ENCODE measurements around the gene FAM170B. TPM values are rescaled to one million over a fixed set of nuclear protein-coding genes. Genes with fewer than 3 reads are reported as not detected.

Gene FAM170B
- total and polyA plus RNA-seq, 2 of the 4 experiments (the other 2 are of a cell fraction), result not detected

GRCh38 chr10:49162063-49162462 lies 28.2 kb upstream of the FAM170B start:
- intact Hi-C loops (cut with micrococcal nuclease), result loop anchor here (5.0 to 10.0 kb wide), 2 partner anchors 353 to 505 kb away; no protein-coding TSS in a partner anchor
- Histone ChIP-seq H2AFZ (replicated peaks; ENCODE audit: low read length, poor library complexity) (no peak overlapping the region), H4K8ac (ENCODE audit: low read depth in 2 of 2, low read length in 2 of 2) (no peak overlapping the region; a peak in 1 of 4 replicates), H4K91ac (ENCODE audit: insufficient read depth, low read depth, low read length) (peak overlapping the region; percentile 7; the same call in 1 of the 2 replicates), H2BK15ac (ENCODE audit: low read depth, low read length) (peak overlapping the region; percentile 31; the same call in 1 of the 3 replicates), H2BK5ac (ENCODE audit: low read depth, low read length, poor library complexity, severe bottlenecking) (no peak overlapping the region), H3K4me1 (ENCODE audit: control insufficient read depth, insufficient read depth, low read length) (peaks cover 13% of the 10 kb centered on the region), H4K20me1 (ENCODE audit: insufficient read depth, low read length) (no peaks in the 10 kb centered on the region), H3K9me1 (ENCODE audit: insufficient read depth, low read length) (peaks cover 17% of the 10 kb centered on the region), H2BK120ac (ENCODE audit: low read depth, low read length) (peak overlapping the region; percentile 80), H3K9me3 (ENCODE audit: control insufficient read depth, insufficient read depth, low read length) (no peaks in the 10 kb centered on the region), H3K27ac (ENCODE audit: insufficient read depth, low read length) (no peak overlapping the region), H3K23ac (ENCODE audit: low read depth, low read length) (no peak overlapping the region), H2AK5ac (ENCODE audit: low read depth, low read length) (peak overlapping the region; percentile 88), H3K56ac (ENCODE audit: extremely low read depth, insufficient read depth, low read length) (no peak overlapping the region), H2AK9ac (replicated peaks; ENCODE audit: low read depth, low read length, poor library complexity) (no peak overlapping the region), H3K14ac (replicated peaks; ENCODE audit: low read depth, low read length) (0 out of 2 replicates have a peak overlapping the region, but pooled peaks have one; percentile 35), H4K5ac (ENCODE audit: low read depth, low read length) (no peak overlapping the region), H3K36me3 (ENCODE audit: control insufficient read depth, insufficient read depth, low read length) (no peaks in the 10 kb centered on the region), H2BK20ac (ENCODE audit: low read depth, low read length) (peak overlapping the region; percentile 40), H3K18ac (ENCODE audit: low read depth, low read length) (peak overlapping the region; percentile 7; the same call in 1 of the 2 replicates), H3K4me2 (ENCODE audit: low read depth, low read length) (no peak overlapping the region), H3K79me1 (ENCODE audit: low read depth in 1 of 2, low read length in 2 of 2) (no peaks in the 10 kb centered on the region), H3K9ac (ENCODE audit: low read depth, low read length) (no peak overlapping the region), H3K27me3 (ENCODE audit: control insufficient read depth, insufficient read depth, low read length) (no peaks in the 10 kb centered on the region), H3K4me3 (ENCODE audit: insufficient read depth, low read depth, low read length) (no peak overlapping the region), H3K4ac (ENCODE audit: low read depth, low read length) (peak overlapping the region; percentile 56; the same call in 1 of the 2 replicates)
- 88% methylated on average over 4 of the region's 5 CpGs; no CpG with 5 or more reads in 1 of the 2 experiments for whole genome bisulfite sequencing, 2 experiments (ENCODE audit: extremely low coverage in 2 of 2, insufficient read length in 1 of 2)
- TF ChIP-seq CEBPB (IDR thresholded peaks at IDR 0.05; ENCODE audit: low read depth, low read length) (no peak), SMC3 (IDR thresholded peaks at IDR 0.05; ENCODE audit: low read depth, low read length) (no peak), CTCF (conservative IDR thresholded peaks at IDR 0.05; ENCODE audit: low read depth, low read length) (no peak), NFE2L2 (IDR thresholded peaks at IDR 0.05; ENCODE audit: low read depth, low read length) (no peak), FOS (IDR thresholded peaks at IDR 0.05; ENCODE audit: low read depth, low read length) (no peak), BHLHE40 (IDR thresholded peaks at IDR 0.05; ENCODE audit: low read depth, low read length) (no peak), RCOR1 (IDR thresholded peaks at IDR 0.05; ENCODE audit: insufficient replicate concordance, low read length) (no peak), MAFK (IDR thresholded peaks at IDR 0.05; ENCODE audit: low read depth, low read length) (no peak), MAZ (IDR thresholded peaks at IDR 0.05; ENCODE audit: borderline replicate concordance, low read depth, low read length) (no peak), CHD1 (IDR thresholded peaks at IDR 0.05; ENCODE audit: low read depth, low read length) (no peak), RFX5 (IDR thresholded peaks at IDR 0.05; ENCODE audit: low read depth, low read length) (no peak), POLR2A (IDR thresholded peaks at IDR 0.05; ENCODE audit: low read depth, low read length) (no peak), MXI1 (IDR thresholded peaks at IDR 0.05; ENCODE audit: borderline replicate concordance, low read depth, low read length) (no peak), RAD21 (IDR thresholded peaks at IDR 0.05; ENCODE audit: low read length) (no peak)
- TF ChIP-seq, protein P1, sequence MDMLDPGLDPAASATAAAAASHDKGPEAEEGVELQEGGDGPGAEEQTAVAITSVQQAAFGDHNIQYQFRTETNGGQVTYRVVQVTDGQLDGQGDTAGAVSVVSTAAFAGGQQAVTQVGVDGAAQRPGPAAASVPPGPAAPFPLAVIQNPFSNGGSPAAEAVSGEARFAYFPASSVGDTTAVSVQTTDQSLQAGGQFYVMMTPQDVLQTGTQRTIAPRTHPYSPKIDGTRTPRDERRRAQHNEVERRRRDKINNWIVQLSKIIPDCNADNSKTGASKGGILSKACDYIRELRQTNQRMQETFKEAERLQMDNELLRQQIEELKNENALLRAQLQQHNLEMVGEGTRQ (IDR thresholded peaks at IDR 0.05; ENCODE audit: low read depth, low read length), result no peak
- TF ChIP-seq, protein P2, sequence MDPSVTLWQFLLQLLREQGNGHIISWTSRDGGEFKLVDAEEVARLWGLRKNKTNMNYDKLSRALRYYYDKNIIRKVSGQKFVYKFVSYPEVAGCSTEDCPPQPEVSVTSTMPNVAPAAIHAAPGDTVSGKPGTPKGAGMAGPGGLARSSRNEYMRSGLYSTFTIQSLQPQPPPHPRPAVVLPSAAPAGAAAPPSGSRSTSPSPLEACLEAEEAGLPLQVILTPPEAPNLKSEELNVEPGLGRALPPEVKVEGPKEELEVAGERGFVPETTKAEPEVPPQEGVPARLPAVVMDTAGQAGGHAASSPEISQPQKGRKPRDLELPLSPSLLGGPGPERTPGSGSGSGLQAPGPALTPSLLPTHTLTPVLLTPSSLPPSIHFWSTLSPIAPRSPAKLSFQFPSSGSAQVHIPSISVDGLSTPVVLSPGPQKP (IDR thresholded peaks at IDR 0.05; ENCODE audit: borderline replicate concordance, low read depth, low read length), result no peak
- dilution Hi-C loops (cut with HindIII; ENCODE audit: low sequenced_read_pairs, unreplicated experiment), result no loop called here
- in situ Hi-C loops (cut with MboI; ENCODE audit: low sequenced_read_pairs), result no loop called here
- CTCF ChIA-PET, result interaction anchor here (0.7 to 1.5 kb wide), 5 partner anchors 8 to 49 kb away, joined by 3 to 5 read pairs (median 3); no protein-coding TSS in a partner anchor
- ATAC-seq (ENCODE audit: low read depth) (no peak), DNase-seq (peak; percentile 57)
- BruUV-seq (replicated peaks), result no TSS peak
- POLR2A ChIA-PET (ENCODE audit: unreplicated experiment), result no interaction called here

Measured in IMR-90 (cell line).